HEK293 (cell line): ENCODE measurements around the gene BRSK1.
A peak's percentile ranks its signal among the peaks of the same experiment; 100 is the strongest.

Source experiments
- CTCF ChIA-PET: fragments of 350-600 bp; formaldehyde crosslinking; extraction: SDS; loops from one replicate; lab custom pipeline; 2021; ENCODE audit warnings: antibody characterized with exemption; lab: Yijun Ruan, JAX
- POLR2A ChIA-PET: fragments of 300-600 bp; formaldehyde crosslinking; extraction: SDS; loops from one replicate; lab custom pipeline; 2020; ENCODE audit warnings: antibody characterized with exemption, inconsistent platforms; lab: Yijun Ruan, JAX
- H3K27ac ChIP-seq: fragments of 200-500 bp; sonication (Bioruptor generic); 2 replicates; pipeline ENCODE4 v1.5.1; 2014; ENCODE audit warnings: low read depth, low read length, control low read depth, inconsistent platforms; ENCODE audit errors: extremely low read depth
- H3K36me3 ChIP-seq, 2 experiments: fragments of 200-500 bp in 1 of 2; sonication (Bioruptor generic) in 1 of 2; 1 replicate in 1 of 2; 2 replicates in 1 of 2; pipeline ENCODE4 v1.5.1; 2014 to 2017; ENCODE audit warnings: inconsistent platforms in 2 of 2, low read length in 2 of 2; ENCODE audit not compliant: control insufficient read depth in 2 of 2, insufficient read depth in 1 of 2
- H3K4me1 ChIP-seq: fragments of 200-500 bp; sonication (Bioruptor generic); 2 replicates; pipeline ENCODE4 v1.5.1; 2014; ENCODE audit warnings: mild to moderate bottlenecking, low read length, inconsistent platforms; ENCODE audit not compliant: control insufficient read depth, insufficient read depth
- H3K4me3 ChIP-seq: 2 replicates; pipeline ENCODE4 v1.5.1; 2011; ENCODE audit warnings: low read depth, mild to moderate bottlenecking, control low read depth, low read length, moderate library complexity
- H3K9me3 ChIP-seq: fragments of 200-500 bp; sonication (Bioruptor generic); 2 replicates; pipeline ENCODE4 v1.5.1; 2014; ENCODE audit warnings: low read depth, low read length, inconsistent platforms; ENCODE audit not compliant: control insufficient read depth, insufficient read depth
- GLI2 ChIP-seq: fragments of 450-650 bp; formaldehyde crosslinking; IDR thresholded peaks from 2 replicates; pipeline ENCODE4; 2017; ENCODE audit warnings: missing biosample characterization, missing genetic modification characterization, low read depth, borderline replicate concordance
- GLIS1 ChIP-seq: fragments of 450-650 bp; formaldehyde crosslinking; IDR thresholded peaks from 2 replicates; pipeline ENCODE4 v1.5.1; 2016; ENCODE audit warnings: missing biosample characterization, missing genetic modification characterization
- GLIS2 ChIP-seq: fragments of 450-650 bp; formaldehyde crosslinking; IDR thresholded peaks from 2 replicates; pipeline ENCODE4 v1.5.1; 2016; ENCODE audit warnings: missing biosample characterization, missing genetic modification characterization
- HIC1 ChIP-seq: fragments of 450-650 bp; formaldehyde crosslinking; IDR thresholded peaks from 2 replicates; pipeline ENCODE4 v1.5.1; 2016; ENCODE audit warnings: missing biosample characterization, missing genetic modification characterization
- MZF1 ChIP-seq: fragments of 450-650 bp; formaldehyde crosslinking; IDR thresholded peaks from 2 replicates; pipeline ENCODE4 v1.5.1; 2017; ENCODE audit warnings: missing biosample characterization, missing genetic modification characterization, borderline replicate concordance
- TRIM28 ChIP-seq: IDR thresholded peaks from 2 replicates; pipeline ENCODE4 v1.6.1; 2011; ENCODE audit warnings: low read length, control low read depth, borderline replicate concordance
- ZFP3 ChIP-seq: fragments of 450-650 bp; formaldehyde crosslinking; IDR thresholded peaks from 2 replicates; pipeline ENCODE4 v1.5.1; 2016; ENCODE audit warnings: low read depth, missing biosample characterization, missing genetic modification characterization
- ZFP69B ChIP-seq: fragments of 450-650 bp; formaldehyde crosslinking; IDR thresholded peaks from 2 replicates; pipeline ENCODE4 v1.5.1; 2016; ENCODE audit warnings: missing biosample characterization, missing genetic modification characterization
- ZIC2 ChIP-seq: fragments of 450-650 bp; formaldehyde crosslinking; IDR thresholded peaks from 2 replicates; pipeline ENCODE4 v1.5.1; 2016; ENCODE audit warnings: missing biosample characterization, missing genetic modification characterization
- ZNF133 ChIP-seq: fragments of 450-650 bp; formaldehyde crosslinking; IDR thresholded peaks from 2 replicates; pipeline ENCODE4 v1.5.1; 2016; ENCODE audit warnings: missing biosample characterization, missing genetic modification characterization
- ZNF248 ChIP-seq: fragments of 450-650 bp; formaldehyde crosslinking; IDR thresholded peaks from 2 replicates; pipeline ENCODE4 v1.5.1; 2017; ENCODE audit warnings: missing biosample characterization, missing genetic modification characterization
- ZNF335 ChIP-seq: fragments of 450-650 bp; formaldehyde crosslinking; conservative IDR thresholded peaks from 2 replicates; pipeline ENCODE4 v1.5.1; 2016; ENCODE audit warnings: missing biosample characterization, missing genetic modification characterization
- ZNF785 ChIP-seq: fragments of 450-650 bp; formaldehyde crosslinking; IDR thresholded peaks from 2 replicates; pipeline ENCODE4 v1.5.1; 2016; ENCODE audit warnings: missing biosample characterization, missing genetic modification characterization
- ZSCAN16 ChIP-seq: fragments of 450-650 bp; formaldehyde crosslinking; IDR thresholded peaks from 2 replicates; pipeline ENCODE4 v1.5.1; 2016; ENCODE audit warnings: missing biosample characterization, missing genetic modification characterization
- TF ChIP-seq, protein P1 (sequence below): fragments of 450-650 bp; formaldehyde crosslinking; IDR thresholded peaks from 2 replicates; pipeline ENCODE4 v1.5.1; 2016; ENCODE audit warnings: missing biosample characterization, missing genetic modification characterization
- TF ChIP-seq, protein P2 (sequence below): fragments of 450-650 bp; formaldehyde crosslinking; IDR thresholded peaks from 2 replicates; pipeline ENCODE4 v1.5.1; 2017; ENCODE audit warnings: missing biosample characterization, missing genetic modification characterization
- TF ChIP-seq, protein P3 (sequence below): fragments of 450-650 bp; formaldehyde crosslinking; IDR thresholded peaks from 2 replicates; pipeline ENCODE4 v1.5.1; 2016; ENCODE audit warnings: missing biosample characterization, missing genetic modification characterization
- TF ChIP-seq, protein P4 (sequence below): fragments of 450-650 bp; formaldehyde crosslinking; IDR thresholded peaks from 2 replicates; pipeline ENCODE4 v1.5.1; 2016; ENCODE audit warnings: missing biosample characterization, missing genetic modification characterization
- TF ChIP-seq, protein P5 (sequence below): fragments of 450-650 bp; formaldehyde crosslinking; IDR thresholded peaks from 2 replicates; pipeline ENCODE4 v1.5.1; 2016; ENCODE audit warnings: missing biosample characterization, missing genetic modification characterization

The BRSK1 gene

DNA sequence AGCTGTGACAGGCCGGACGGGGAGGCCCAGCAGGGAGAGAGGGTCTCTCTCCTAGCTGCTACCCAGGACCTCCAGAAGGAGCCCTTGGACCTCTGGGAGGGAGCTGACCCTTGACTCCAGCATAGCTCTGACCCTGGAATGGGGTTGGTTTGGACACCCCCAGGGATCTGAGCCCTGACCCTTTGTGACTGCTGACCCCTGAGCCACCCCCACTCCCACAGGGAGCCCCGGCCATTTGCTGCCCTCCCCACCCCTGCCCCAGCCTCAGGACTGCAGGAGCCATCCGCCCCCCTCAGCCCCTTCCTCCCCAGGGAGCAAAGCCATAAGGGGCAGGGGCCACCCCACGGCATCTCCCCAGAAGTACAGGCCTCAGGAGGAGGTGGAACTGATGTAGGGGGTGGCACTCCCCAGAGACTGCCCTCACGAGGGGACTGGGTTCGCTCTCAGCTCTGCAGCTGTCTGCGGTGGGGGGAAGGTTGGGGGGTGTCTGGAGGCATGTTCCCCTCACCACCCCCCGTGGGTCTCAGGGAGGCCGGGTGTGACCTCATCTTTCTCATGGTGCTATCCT lies 63.7 kb downstream of the BRSK1 start:
- peaks cover 2 to 47% of the 10 kb centered on the region in 2 experiments for H3K36me3 ChIP-seq
- no peak overlapping the region for H3K27ac ChIP-seq
- POLR2A ChIA-PET = interaction anchor here (0.6 to 7.7 kb wide), 7 partner anchors 9 to 88 kb away, joined by 3 to 95 read pairs (median 4); partner anchors contain the start of genes KMT5C, PPP6R1 and RPL28
- no peak overlapping the region for H3K4me3 ChIP-seq
- CTCF ChIA-PET = interaction anchor here (1.9 to 3.8 kb wide), 2 partner anchors 9 to 46 kb away, joined by 6 to 22 read pairs; no protein-coding TSS in a partner anchor
- no peaks in the 10 kb centered on the region for H3K9me3 ChIP-seq
- TF ChIP-seq GLIS1 (tag by site-specific recombination) (peak; percentile 98), ZFP69B (no peak), ZIC2 (tag by site-specific recombination) (peak; percentile 67), GLIS2 (peak; percentile 68)
- TF ChIP-seq, protein P1, sequence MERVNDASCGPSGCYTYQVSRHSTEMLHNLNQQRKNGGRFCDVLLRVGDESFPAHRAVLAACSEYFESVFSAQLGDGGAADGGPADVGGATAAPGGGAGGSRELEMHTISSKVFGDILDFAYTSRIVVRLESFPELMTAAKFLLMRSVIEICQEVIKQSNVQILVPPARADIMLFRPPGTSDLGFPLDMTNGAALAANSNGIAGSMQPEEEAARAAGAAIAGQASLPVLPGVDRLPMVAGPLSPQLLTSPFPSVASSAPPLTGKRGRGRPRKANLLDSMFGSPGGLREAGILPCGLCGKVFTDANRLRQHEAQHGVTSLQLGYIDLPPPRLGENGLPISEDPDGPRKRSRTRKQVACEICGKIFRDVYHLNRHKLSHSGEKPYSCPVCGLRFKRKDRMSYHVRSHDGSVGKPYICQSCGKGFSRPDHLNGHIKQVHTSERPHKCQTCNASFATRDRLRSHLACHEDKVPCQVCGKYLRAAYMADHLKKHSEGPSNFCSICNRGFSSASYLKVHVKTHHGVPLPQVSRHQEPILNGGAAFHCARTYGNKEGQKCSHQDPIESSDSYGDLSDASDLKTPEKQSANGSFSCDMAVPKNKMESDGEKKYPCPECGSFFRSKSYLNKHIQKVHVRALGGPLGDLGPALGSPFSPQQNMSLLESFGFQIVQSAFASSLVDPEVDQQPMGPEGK = 0 out of 2 replicates have a peak, but pooled peaks have one; percentile 8
- TF ChIP-seq, protein P2, sequence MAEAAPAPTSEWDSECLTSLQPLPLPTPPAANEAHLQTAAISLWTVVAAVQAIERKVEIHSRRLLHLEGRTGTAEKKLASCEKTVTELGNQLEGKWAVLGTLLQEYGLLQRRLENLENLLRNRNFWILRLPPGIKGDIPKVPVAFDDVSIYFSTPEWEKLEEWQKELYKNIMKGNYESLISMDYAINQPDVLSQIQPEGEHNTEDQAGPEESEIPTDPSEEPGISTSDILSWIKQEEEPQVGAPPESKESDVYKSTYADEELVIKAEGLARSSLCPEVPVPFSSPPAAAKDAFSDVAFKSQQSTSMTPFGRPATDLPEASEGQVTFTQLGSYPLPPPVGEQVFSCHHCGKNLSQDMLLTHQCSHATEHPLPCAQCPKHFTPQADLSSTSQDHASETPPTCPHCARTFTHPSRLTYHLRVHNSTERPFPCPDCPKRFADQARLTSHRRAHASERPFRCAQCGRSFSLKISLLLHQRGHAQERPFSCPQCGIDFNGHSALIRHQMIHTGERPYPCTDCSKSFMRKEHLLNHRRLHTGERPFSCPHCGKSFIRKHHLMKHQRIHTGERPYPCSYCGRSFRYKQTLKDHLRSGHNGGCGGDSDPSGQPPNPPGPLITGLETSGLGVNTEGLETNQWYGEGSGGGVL = peak; percentile 91
- H3K4me1 ChIP-seq = 0 out of 2 replicates have a peak, but pooled peaks cover 3% of the 10 kb centered on the region

DNA sequence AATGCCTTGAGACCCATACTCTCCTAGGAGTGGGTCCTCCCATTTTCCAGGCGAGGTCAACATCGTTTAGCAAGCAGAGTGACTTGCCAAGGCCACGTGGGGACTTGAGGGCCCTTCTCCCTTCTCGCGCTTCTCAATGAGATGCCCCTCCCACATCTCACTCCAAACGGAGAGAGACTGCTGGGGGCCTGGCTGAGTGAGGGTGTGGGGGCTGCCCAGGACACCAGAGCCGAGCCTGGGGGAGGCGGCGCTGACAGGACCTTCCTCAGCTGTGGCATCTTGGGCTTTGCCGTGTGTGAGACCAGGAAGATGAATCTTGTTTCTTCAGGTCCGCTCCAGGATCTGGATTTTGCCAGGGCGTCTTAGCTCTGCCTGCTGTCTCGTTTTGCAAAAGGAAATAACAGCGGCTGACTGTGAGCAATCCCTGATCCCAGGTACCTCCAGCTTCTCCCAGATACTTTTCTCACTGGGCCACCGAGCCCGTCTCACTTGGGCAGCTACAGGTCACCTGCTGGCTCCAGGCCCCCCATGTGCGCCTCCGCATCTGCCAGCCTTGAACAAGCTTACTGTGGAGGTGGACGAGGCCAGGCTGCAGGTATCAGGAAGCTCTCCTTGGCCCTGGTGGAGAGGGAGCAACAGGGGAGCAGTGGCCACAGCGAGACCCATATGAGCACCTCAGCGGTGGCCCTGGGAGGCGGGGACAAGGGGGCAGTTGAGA lies 64.7 kb downstream of the BRSK1 start:
- ChIA-PET CTCF (interaction anchor here (0.6 to 3.8 kb wide), 3 partner anchors 10 to 207 kb away, joined by 4 to 22 read pairs (median 6); no protein-coding TSS in a partner anchor), POLR2A (interaction anchor here (0.6 to 7.7 kb wide), 9 partner anchors 9 to 89 kb away, joined by 3 to 95 read pairs (median 4); partner anchors contain the start of genes BRSK1, KMT5C, PPP6R1 and RPL28)
- no peak overlapping the region for H3K4me3 ChIP-seq
- no peaks in the 10 kb centered on the region for H3K9me3 ChIP-seq
- no peak overlapping the region for H3K27ac ChIP-seq
- peaks cover 0 to 38% of the 10 kb centered on the region in 2 experiments; a peak in 2 of 3 replicates for H3K36me3 ChIP-seq
- peaks cover 5% of the 10 kb centered on the region; the same call in 1 of the 2 replicates for H3K4me1 ChIP-seq
- TF ChIP-seq ZNF133 = no peak
- TF ChIP-seq HIC1 (tag by site-specific recombination) = no peak
- TF ChIP-seq, protein P3, sequence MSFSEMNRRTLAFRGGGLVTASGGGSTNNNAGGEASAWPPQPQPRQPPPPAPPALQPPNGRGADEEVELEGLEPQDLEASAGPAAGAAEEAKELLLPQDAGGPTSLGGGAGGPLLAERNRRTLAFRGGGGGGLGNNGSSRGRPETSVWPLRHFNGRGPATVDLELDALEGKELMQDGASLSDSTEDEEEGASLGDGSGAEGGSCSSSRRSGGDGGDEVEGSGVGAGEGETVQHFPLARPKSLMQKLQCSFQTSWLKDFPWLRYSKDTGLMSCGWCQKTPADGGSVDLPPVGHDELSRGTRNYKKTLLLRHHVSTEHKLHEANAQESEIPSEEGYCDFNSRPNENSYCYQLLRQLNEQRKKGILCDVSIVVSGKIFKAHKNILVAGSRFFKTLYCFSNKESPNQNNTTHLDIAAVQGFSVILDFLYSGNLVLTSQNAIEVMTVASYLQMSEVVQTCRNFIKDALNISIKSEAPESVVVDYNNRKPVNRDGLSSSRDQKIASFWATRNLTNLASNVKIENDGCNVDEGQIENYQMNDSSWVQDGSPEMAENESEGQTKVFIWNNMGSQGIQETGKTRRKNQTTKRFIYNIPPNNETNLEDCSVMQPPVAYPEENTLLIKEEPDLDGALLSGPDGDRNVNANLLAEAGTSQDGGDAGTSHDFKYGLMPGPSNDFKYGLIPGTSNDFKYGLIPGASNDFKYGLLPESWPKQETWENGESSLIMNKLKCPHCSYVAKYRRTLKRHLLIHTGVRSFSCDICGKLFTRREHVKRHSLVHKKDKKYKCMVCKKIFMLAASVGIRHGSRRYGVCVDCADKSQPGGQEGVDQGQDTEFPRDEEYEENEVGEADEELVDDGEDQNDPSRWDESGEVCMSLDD (tag by site-specific recombination) = no peak
- TF ChIP-seq ZFP3 (tag by site-specific recombination) = no peak
- no peak for TF ChIP-seq TRIM28
- TF ChIP-seq ZNF785 = no peak
- TF ChIP-seq, protein P4, sequence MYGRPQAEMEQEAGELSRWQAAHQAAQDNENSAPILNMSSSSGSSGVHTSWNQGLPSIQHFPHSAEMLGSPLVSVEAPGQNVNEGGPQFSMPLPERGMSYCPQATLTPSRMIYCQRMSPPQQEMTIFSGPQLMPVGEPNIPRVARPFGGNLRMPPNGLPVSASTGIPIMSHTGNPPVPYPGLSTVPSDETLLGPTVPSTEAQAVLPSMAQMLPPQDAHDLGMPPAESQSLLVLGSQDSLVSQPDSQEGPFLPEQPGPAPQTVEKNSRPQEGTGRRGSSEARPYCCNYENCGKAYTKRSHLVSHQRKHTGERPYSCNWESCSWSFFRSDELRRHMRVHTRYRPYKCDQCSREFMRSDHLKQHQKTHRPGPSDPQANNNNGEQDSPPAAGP (tag by site-specific recombination) = no peak
- no peak for TF ChIP-seq MZF1
- no peak for TF ChIP-seq ZNF248 (tag by site-specific recombination)
- no peak for TF ChIP-seq ZSCAN16
- peak; percentile 81 for TF ChIP-seq ZNF335
- peak; percentile 58 for TF ChIP-seq GLIS1 (tag by site-specific recombination)
- TF ChIP-seq, protein P5, sequence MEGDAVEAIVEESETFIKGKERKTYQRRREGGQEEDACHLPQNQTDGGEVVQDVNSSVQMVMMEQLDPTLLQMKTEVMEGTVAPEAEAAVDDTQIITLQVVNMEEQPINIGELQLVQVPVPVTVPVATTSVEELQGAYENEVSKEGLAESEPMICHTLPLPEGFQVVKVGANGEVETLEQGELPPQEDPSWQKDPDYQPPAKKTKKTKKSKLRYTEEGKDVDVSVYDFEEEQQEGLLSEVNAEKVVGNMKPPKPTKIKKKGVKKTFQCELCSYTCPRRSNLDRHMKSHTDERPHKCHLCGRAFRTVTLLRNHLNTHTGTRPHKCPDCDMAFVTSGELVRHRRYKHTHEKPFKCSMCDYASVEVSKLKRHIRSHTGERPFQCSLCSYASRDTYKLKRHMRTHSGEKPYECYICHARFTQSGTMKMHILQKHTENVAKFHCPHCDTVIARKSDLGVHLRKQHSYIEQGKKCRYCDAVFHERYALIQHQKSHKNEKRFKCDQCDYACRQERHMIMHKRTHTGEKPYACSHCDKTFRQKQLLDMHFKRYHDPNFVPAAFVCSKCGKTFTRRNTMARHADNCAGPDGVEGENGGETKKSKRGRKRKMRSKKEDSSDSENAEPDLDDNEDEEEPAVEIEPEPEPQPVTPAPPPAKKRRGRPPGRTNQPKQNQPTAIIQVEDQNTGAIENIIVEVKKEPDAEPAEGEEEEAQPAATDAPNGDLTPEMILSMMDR (tag by site-specific recombination) = no peak
- TF ChIP-seq GLI2 (tag by site-specific recombination) = no peak
